Measurements from ENCODE around the gene RBM22.

GRCh38 chr5:150662731-150663516 is 37.9 kb downstream of the RBM22 start:
- TF ChIP-seq TAF1 (IDR thresholded peaks at IDR 0.05; ENCODE audit: low read depth) = no peak
- no peak for TF ChIP-seq MAX (IDR thresholded peaks at IDR 0.05)
- TF ChIP-seq YY1 (IDR thresholded peaks at IDR 0.05; ENCODE audit: low read depth) = no peak
- no peak for TF ChIP-seq EP300 (IDR thresholded peaks at IDR 0.05; ENCODE audit: borderline replicate concordance)
